Thyroid gland (tissue), 4 donors: ENCODE data around the gene TMEM130.

Experiments used
- POLR2A ChIP-seq, 2 donors: fragments of 450-650 bp; IDR thresholded peaks; one replicate each; pipeline ENCODE4 v1.6.1; 2017; ENCODE audit warnings: antibody characterized with exemption in 2 of 2, mild to moderate bottlenecking in 2 of 2, moderate library complexity in 1 of 2
- TF ChIP-seq, protein P1 (sequence below), 6 experiments: fragments of 200-600 bp in 3 of 6; fragments of 450-650 bp in 3 of 6; sonication (generic) in 3 of 6; IDR thresholded peaks; one replicate each; pipeline ENCODE4 v1.5.1; 2016 to 2019; ENCODE audit warnings: antibody characterized with exemption in 6 of 6, mild to moderate bottlenecking in 2 of 6, inconsistent platforms in 1 of 6, moderate library complexity in 1 of 6

DNA sequence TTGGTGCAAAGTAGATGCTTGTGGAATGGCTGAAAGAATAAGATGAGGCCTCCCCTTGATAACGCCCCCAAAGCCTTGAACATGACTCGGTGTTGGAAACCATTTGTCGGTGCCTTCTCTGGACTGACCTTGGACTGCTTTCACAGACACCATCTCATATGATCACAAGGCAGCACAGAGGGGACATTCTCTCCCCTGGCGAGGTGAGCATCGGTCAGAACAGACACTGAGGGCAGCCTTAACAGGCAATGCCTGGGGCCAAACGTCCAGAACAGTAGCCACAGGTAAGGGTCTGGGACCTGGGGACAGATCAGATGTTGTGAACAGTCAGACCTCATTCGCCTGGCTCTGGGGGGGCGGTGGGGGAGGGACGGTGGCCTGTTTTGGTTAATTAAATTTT lies 5.7 kb upstream of the TMEM130 start:
- TF ChIP-seq, protein P1, sequence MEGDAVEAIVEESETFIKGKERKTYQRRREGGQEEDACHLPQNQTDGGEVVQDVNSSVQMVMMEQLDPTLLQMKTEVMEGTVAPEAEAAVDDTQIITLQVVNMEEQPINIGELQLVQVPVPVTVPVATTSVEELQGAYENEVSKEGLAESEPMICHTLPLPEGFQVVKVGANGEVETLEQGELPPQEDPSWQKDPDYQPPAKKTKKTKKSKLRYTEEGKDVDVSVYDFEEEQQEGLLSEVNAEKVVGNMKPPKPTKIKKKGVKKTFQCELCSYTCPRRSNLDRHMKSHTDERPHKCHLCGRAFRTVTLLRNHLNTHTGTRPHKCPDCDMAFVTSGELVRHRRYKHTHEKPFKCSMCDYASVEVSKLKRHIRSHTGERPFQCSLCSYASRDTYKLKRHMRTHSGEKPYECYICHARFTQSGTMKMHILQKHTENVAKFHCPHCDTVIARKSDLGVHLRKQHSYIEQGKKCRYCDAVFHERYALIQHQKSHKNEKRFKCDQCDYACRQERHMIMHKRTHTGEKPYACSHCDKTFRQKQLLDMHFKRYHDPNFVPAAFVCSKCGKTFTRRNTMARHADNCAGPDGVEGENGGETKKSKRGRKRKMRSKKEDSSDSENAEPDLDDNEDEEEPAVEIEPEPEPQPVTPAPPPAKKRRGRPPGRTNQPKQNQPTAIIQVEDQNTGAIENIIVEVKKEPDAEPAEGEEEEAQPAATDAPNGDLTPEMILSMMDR (IDR thresholded peaks at IDR 0.05): no peak
- TF ChIP-seq POLR2A (IDR thresholded peaks at IDR 0.05): no peak
